Adrenal gland (tissue), 12 donors: Measurements from ENCODE around the gene MAGEB3. TPM values are rescaled to one million over a fixed set of nuclear protein-coding genes. Genes with fewer than 3 reads are reported as not detected.
A peak's percentile ranks its signal among the peaks of the same experiment; 100 is the strongest.

Experiments used
- DNase-seq, 7 donors: peaks; one replicate each; pipeline ENCODE4 v3.0.0-alpha.2; 2019 to 2020
- H3K27ac ChIP-seq, 5 donors: fragments of 200-600 bp; sonication (generic) in 4 of 5; 1 replicate in 3 of 5; 2 replicates in 2 of 5; pipeline versions ENCODE4 v1.5.1 to v1.8.0; 2016 to 2020; ENCODE audit warnings: mild to moderate bottlenecking in 1 of 5
- H3K27me3 ChIP-seq: fragments of 200-600 bp; 2 replicates; pipeline ENCODE4 v1.8.0; 2021
- H3K36me3 ChIP-seq, 2 donors: fragments of 200-600 bp; replicated peaks in 1 of 2; 1 replicate in 1 of 2; 2 replicates in 1 of 2; pipeline versions ENCODE4 v1.5.1 to v1.8.0; 2018 to 2022
- H3K4me1 ChIP-seq, 2 donors: fragments of 200-600 bp; replicated peaks in 1 of 2; 1 replicate in 1 of 2; 2 replicates in 1 of 2; pipeline versions ENCODE4 v1.5.1 to v1.8.0; 2018 to 2021
- H3K4me3 ChIP-seq, 4 donors: fragments of 200-600 bp; sonication (generic) in 3 of 4; one replicate each; pipeline ENCODE4 v1.5.1; 2016 to 2018
- H3K9me3 ChIP-seq, 3 donors: fragments of 200-600 bp; sonication (generic) in 1 of 3; replicated peaks in 1 of 3; 1 replicate in 2 of 3; 2 replicates in 1 of 3; pipeline versions ENCODE4 v1.5.1 to v1.8.0; 2016 to 2021
- POLR2A ChIP-seq, 2 donors: fragments of 450-650 bp; IDR thresholded peaks; one replicate each; pipeline ENCODE4 v1.6.1; 2017; ENCODE audit warnings: antibody characterized with exemption in 2 of 2, mild to moderate bottlenecking in 2 of 2, moderate library complexity in 1 of 2
- WGBS, 4 donors: extraction: QIAGEN DNeasy Blood & Tissue Kit in 2 of 4; methylation state at CpG; one replicate each; pipeline versions ENCODE4 v1.1.5 to v1.1.7; 2013 to 2017; 5-methylcytosine and 5-hydroxymethylcytosine counted together
- intact Hi-C, 2 donors: fragments of 100-400 bp; cut with DNase I; formaldehyde crosslinking; loops; one replicate each; pipeline versions ENCODE4 v1.14.1 to v1.15.0; 2022 to 2023
- polyA plus RNA-seq, 3 donors: library from polyadenylated mRNA; stranded (reverse); fragments of 200-250 nt in 2 of 3; fragments of 350-450 nt in 1 of 3; fragmentation: Illumina TruSeq in 1 of 3; extraction: RNeasy Lipid Tissue Mini Kit (QIAGEN cat#74804) in 1 of 3; gene quantifications; one replicate each; pipeline ENCODE4 v1.2.3, GENCODE V29; 2013 to 2014
- total RNA-seq, 9 donors: library from RNA; depleted of rRNA in 4 of 9; stranded (reverse); fragments of >200 nt in 4 of 9; fragments of 120-200 nt in 1 of 9; fragmentation: NEBNext Ultra II Directional in 1 of 9; extraction: Animal tissue kit (Norgen Biotek cat#: 25700) in 1 of 9; gene quantifications; one replicate each; pipeline versions ENCODE4 v1.1.0 to v1.2.4, GENCODE V29; 2013 to 2023
- TF ChIP-seq, protein P1 (sequence below), 6 experiments: fragments of 450-650 bp in 4 of 6; fragments of 200-600 bp in 2 of 6; sonication (generic) in 1 of 6; IDR thresholded peaks; 1 replicate in 5 of 6; 2 replicates in 1 of 6; pipeline versions ENCODE4 v1.5.1 to v1.8.0; 2016 to 2021; ENCODE audit warnings: antibody characterized with exemption in 6 of 6, mild to moderate bottlenecking in 2 of 6, moderate library complexity in 1 of 6
- donor health status: healthy with polysubstance abuse.
- donor health status: Bipolar disorder and iron deficiency.
- donor health status: DM: yes; HTN: yes; CAD: no.
- donor health status: DM: no; HTN: no; CAD: no.
- donor health status: DM: no; HTN: no; CAD: no.
- donor health status: DM: yes; HTN: yes; CAD: no.

MAGEB3 gene
- total and polyA plus RNA-seq, 12 donors = 0.03 to 0.71 TPM; not detected in 10

DNA sequence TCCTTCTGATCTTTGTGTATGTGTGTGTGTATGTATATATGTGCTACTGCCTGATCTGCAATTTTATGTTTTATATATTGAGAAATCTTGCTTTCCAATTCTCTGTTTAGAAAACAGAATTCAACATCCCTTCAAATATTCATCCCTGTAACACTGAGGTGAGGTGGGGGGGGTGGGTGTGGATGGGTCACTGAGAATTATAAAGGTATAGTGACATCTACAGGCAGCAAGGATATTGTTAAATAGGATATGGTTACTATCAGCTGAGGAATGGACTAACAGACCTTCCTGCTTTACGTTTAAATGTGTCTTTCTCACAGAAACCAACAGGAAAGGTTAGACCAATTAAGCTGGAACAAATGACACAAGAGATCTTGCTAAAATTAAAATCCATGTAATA, 34.1 kb upstream of the MAGEB3 start:
- TF ChIP-seq POLR2A (IDR thresholded peaks at IDR 0.05) = no peak
- TF ChIP-seq, protein P1, sequence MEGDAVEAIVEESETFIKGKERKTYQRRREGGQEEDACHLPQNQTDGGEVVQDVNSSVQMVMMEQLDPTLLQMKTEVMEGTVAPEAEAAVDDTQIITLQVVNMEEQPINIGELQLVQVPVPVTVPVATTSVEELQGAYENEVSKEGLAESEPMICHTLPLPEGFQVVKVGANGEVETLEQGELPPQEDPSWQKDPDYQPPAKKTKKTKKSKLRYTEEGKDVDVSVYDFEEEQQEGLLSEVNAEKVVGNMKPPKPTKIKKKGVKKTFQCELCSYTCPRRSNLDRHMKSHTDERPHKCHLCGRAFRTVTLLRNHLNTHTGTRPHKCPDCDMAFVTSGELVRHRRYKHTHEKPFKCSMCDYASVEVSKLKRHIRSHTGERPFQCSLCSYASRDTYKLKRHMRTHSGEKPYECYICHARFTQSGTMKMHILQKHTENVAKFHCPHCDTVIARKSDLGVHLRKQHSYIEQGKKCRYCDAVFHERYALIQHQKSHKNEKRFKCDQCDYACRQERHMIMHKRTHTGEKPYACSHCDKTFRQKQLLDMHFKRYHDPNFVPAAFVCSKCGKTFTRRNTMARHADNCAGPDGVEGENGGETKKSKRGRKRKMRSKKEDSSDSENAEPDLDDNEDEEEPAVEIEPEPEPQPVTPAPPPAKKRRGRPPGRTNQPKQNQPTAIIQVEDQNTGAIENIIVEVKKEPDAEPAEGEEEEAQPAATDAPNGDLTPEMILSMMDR (IDR thresholded peaks at IDR 0.05) = peak in 3 of 6 experiments; percentile 18 to 28 (median 21)
- DNase-seq = peak in 1 of 7 donors; percentile 4
- H3K4me3 ChIP-seq = no peak overlapping the region
- WGBS, 4 donors = 0 to 19% (median 6%) methylated on average over 1 of the region's 1 CpG
- H3K27ac ChIP-seq = no peak overlapping the region
- intact Hi-C loops = no loop called here
- peaks cover 5% of the 10 kb centered on the region for H3K27me3 ChIP-seq
- no peaks in the 10 kb centered on the region for H3K36me3 ChIP-seq
- H3K9me3 ChIP-seq = no peaks in the 10 kb centered on the region
- H3K4me1 ChIP-seq = no peaks in the 10 kb centered on the region

DNA sequence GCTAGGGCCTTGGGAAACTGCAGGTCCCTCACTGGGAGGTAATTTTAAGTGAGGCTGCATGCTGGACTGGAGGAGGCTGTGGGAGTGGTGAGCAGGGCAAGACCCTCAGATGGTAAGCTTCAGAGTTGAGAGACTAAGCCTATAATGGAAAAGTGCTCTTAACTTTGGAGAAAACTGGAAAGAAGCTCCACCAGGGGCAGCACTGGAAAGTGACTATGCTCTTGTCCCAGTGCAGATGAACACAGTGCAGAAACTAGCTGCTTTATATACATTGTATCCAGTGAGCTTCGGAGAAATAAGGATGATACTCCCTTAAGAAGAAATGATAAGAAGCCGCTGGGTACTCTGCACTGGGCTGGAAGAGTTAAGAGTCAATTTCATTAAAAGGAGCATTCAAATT, 18.3 kb upstream of the MAGEB3 start:
- H3K4me3 ChIP-seq = no peak overlapping the region
- H3K27me3 ChIP-seq = no peaks in the 10 kb centered on the region
- H3K27ac ChIP-seq = no peak overlapping the region
- no peaks in the 10 kb centered on the region for H3K4me1 ChIP-seq
- WGBS, 4 donors = 81 to 100% (median 91%) methylated on average over 2 of the region's 2 CpGs
- no peaks in the 10 kb centered on the region for H3K9me3 ChIP-seq
- H3K36me3 ChIP-seq = no peaks in the 10 kb centered on the region
- intact Hi-C loops = no loop called here
- DNase-seq = no peak
- TF ChIP-seq, protein P1 (IDR thresholded peaks at IDR 0.05) = no peak
- no peak for TF ChIP-seq POLR2A (IDR thresholded peaks at IDR 0.05)

DNA sequence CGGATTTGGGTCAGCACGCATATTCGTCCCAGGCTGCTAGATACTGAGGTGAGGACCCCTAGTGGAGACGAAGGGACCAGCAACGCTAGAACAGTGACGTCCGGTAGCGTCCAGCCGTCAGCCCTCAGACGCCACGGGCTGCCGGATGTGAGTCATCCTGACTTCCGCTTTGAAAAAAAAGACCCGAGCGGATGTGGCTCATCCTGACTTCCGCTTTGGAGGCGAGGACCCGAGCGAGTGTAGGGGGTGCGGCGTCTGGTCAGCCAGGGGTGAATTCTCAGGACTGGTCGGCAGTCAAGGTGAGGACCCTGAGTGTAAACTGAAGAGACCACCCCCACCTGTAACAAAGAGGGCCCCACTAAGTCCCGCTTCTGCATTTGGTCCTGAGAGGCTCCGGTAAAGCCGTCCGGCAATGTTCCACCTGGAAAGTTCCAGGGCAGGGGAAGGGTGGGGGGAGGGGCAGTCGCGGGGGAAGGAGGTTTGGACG, 15.1 kb upstream of the MAGEB3 start, which contains the start of gene MAGEB2:
MAGEB2 (plus strand) TSS at position 207 of the 487 bp plus-strand sequence. CDS start 3,018 bp downstream, outside the sequence.
- no peaks in the 10 kb centered on the region for H3K36me3 ChIP-seq
- no peaks in the 10 kb centered on the region for H3K4me1 ChIP-seq
- TF ChIP-seq POLR2A (IDR thresholded peaks at IDR 0.05) = no peak
- TF ChIP-seq, protein P1 (IDR thresholded peaks at IDR 0.05) = no peak
- no peak for DNase-seq
- H3K9me3 ChIP-seq = no peaks in the 10 kb centered on the region
- WGBS, 4 donors = 87 to 94% (median 93%) methylated on average over 17 to 29 of the region's 29 CpGs
- intact Hi-C loops = no loop called here
- H3K27ac ChIP-seq = no peak within 1 kb of the TSS
- H3K4me3 ChIP-seq = no peak within 1 kb of the TSS
- no peaks in the 10 kb centered on the region for H3K27me3 ChIP-seq

DNA sequence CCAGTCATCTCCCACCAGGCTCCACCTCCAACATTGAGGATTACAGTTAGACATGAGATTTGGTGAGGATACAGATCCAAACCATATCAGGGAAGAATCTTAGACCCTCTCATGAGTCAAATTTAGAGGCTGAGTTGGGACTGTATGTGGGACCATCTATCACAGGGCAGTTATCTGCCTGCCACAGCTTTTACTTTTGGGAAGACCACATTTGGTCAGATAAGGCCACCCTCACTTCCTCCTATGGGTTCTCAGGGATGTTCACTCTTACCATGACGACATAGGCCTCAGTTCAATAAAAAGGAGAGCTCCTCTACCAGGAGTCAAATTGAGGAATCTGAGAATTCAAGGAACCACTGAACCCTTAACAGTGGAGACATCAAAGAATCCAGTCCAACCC, 13.0 kb upstream of the MAGEB3 start:
- 29 to 65% (median 49%) methylated on average over 1 of the region's 1 CpG for WGBS, 4 donors
- no peaks in the 10 kb centered on the region for H3K4me1 ChIP-seq
- H3K9me3 ChIP-seq = no peaks in the 10 kb centered on the region
- no peaks in the 10 kb centered on the region for H3K27me3 ChIP-seq
- no peaks in the 10 kb centered on the region for H3K36me3 ChIP-seq
- no peak for DNase-seq
- intact Hi-C loops = no loop called here
- TF ChIP-seq, protein P1 (IDR thresholded peaks at IDR 0.05) = no peak
- TF ChIP-seq POLR2A (IDR thresholded peaks at IDR 0.05) = no peak
- H3K4me3 ChIP-seq = no peak overlapping the region
- no peak overlapping the region for H3K27ac ChIP-seq
